GM23338 (cell line): Measurements from ENCODE around the gene C22orf39.

Experiments used
- CREB1 ChIP-seq: fragments of 250-450 bp; sonication (Bioruptor Pico); IDR thresholded peaks from 2 replicates; pipeline ENCODE4 v1.5.0; 2020; ENCODE audit warnings: low read depth, mild to moderate bottlenecking, moderate library complexity
- CTCF ChIP-seq, 2 experiments: fragments of 200-600 bp in 1 of 2; sonication (generic) in 1 of 2; conservative IDR thresholded peaks; 2 replicates each; pipeline versions ENCODE4 v1.5.1 to v1.6.1; 2016 to 2017; ENCODE audit warnings: antibody characterized with exemption in 2 of 2, low read depth in 2 of 2, mild to moderate bottlenecking in 2 of 2, moderate library complexity in 1 of 2
- EZH2 ChIP-seq: fragments of 200-600 bp; sonication (generic); IDR thresholded peaks from one replicate; pipeline ENCODE4 v1.8.0; 2017; ENCODE audit warnings: antibody characterized with exemption, mild to moderate bottlenecking, low read depth; ENCODE audit not compliant: unreplicated experiment
- EZH2phosphoT487 ChIP-seq: fragments of 200-600 bp; sonication (generic); IDR thresholded peaks from one replicate; pipeline ENCODE4 v1.8.1; 2018; ENCODE audit warnings: antibody characterized with exemption; ENCODE audit not compliant: unreplicated experiment
- NANOG ChIP-seq: IDR thresholded peaks from 2 replicates; pipeline ENCODE4 v1.6.1; 2016; ENCODE audit warnings: antibody characterized with exemption, borderline replicate concordance
- POLR2AphosphoS5 ChIP-seq: IDR thresholded peaks from 2 replicates; pipeline ENCODE4 v1.6.1; 2016; ENCODE audit warnings: antibody characterized with exemption, low read depth
- TF ChIP-seq, protein P1 (sequence below): IDR thresholded peaks from one replicate; pipeline ENCODE4 v1.6.1; 2018; ENCODE audit warnings: antibody characterized with exemption; ENCODE audit not compliant: unreplicated experiment

GRCh38 chr22:19410941-19411689 is 36.4 kb downstream of the C22orf39 start:
- no peak for TF ChIP-seq EZH2phosphoT487
- TF ChIP-seq POLR2AphosphoS5: no peak
- no peak for TF ChIP-seq CTCF (conservative IDR thresholded peaks at IDR 0.05; ENCODE audit: low read depth in 2 of 2)
- no peak for TF ChIP-seq EZH2
- TF ChIP-seq, protein P1, sequence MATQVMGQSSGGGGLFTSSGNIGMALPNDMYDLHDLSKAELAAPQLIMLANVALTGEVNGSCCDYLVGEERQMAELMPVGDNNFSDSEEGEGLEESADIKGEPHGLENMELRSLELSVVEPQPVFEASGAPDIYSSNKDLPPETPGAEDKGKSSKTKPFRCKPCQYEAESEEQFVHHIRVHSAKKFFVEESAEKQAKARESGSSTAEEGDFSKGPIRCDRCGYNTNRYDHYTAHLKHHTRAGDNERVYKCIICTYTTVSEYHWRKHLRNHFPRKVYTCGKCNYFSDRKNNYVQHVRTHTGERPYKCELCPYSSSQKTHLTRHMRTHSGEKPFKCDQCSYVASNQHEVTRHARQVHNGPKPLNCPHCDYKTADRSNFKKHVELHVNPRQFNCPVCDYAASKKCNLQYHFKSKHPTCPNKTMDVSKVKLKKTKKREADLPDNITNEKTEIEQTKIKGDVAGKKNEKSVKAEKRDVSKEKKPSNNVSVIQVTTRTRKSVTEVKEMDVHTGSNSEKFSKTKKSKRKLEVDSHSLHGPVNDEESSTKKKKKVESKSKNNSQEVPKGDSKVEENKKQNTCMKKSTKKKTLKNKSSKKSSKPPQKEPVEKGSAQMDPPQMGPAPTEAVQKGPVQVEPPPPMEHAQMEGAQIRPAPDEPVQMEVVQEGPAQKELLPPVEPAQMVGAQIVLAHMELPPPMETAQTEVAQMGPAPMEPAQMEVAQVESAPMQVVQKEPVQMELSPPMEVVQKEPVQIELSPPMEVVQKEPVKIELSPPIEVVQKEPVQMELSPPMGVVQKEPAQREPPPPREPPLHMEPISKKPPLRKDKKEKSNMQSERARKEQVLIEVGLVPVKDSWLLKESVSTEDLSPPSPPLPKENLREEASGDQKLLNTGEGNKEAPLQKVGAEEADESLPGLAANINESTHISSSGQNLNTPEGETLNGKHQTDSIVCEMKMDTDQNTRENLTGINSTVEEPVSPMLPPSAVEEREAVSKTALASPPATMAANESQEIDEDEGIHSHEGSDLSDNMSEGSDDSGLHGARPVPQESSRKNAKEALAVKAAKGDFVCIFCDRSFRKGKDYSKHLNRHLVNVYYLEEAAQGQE: no peak
- TF ChIP-seq CREB1: no peak
- TF ChIP-seq NANOG: no peak
